Activated T-cell treated with anti-CD3 and anti-CD28 coated beads, Interleukin-2, amount 50 U/mL, for 48 hours (primary cell): Measurements from ENCODE around the gene PTGDS.
A peak's percentile ranks its signal among the peaks of the same experiment; 100 is the strongest.

ENCODE experiments used
- DNase-seq, 2 experiments: peaks; one replicate each; pipeline ENCODE4 v3.0.0-alpha.2; 2020

The PTGDS gene

DNA sequence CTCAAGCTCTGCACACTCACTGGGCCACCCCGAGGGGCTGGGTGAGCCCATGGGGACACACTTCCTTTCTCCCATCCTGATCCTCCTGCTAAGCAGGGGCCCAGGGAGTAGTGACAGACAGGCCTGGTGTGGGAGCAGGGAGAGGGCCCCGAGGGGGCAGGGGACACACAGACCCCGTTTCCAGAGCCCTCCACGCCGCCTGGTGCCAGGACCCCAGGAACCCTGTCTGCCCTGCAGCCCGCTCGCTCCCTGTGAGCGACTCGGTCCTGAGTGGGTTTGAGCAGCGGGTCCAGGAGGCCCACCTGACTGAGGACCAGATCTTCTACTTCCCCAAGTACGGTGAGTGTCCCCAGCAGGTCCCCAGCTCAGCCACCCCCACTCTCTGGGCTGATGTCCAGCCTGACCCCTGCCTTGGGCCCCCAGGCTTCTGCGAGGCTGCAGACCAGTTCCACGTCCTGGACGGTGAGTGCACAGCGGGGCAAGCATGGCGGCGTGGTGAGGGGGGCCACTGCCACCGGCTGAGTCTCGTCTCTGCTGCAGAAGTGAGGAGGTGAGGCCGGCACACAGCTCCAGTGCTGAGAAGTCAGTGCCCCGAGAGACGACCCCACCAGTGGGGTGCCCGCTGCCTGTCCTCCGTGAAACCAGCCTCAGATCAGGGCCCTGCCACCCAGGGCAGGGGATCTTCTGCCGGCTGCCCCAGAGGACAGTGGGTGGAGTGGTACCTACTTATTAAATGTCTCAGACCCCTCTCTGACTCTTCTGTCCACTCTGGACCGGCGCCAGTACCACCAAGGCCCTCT lies 30.9 kb upstream of the PTGDS start:
- DNase-seq = no peak

DNA sequence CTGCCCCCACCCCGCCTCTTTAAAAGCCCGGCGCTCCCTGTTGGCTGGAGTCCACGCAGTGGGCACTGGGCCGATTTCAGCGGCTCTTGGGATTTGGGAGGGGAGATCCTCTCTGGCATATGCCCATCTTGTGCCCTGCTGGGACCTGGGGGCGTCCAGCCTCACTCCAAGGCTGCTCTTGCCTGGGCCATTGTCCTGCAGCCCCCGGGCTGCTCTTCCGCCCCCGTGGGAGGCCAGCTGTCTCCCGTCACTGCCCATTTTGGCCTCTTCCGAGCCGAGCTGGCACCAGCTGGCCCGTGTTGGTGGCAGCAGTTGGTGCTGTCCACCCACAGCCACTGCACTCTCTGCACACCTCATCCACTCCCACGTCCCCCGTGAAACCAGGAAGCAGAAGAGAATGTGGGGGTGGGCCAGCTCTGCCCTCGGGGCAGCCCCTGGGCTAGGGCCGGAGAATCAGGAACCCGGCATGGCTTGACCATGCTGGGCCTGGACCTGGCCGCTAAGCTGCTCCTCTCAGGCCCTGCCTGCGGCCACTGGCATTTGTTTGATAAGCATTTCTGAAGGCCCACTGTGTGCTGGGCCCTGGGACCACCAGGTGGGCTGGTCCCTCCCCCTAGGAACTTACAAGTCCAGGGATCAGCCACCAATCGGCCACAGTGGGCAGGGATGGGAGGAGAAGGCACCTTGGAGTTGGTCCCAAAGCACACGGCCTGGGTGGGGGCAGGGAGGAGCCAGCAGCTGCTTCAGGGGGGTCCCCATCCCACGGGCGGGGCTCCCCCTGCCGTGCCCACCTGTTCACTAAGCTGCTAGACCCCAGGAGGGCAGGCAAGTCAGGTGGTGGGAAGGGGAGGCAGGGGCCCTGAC lies 30.0 kb upstream of the PTGDS start:
- DNase-seq = no peak

DNA sequence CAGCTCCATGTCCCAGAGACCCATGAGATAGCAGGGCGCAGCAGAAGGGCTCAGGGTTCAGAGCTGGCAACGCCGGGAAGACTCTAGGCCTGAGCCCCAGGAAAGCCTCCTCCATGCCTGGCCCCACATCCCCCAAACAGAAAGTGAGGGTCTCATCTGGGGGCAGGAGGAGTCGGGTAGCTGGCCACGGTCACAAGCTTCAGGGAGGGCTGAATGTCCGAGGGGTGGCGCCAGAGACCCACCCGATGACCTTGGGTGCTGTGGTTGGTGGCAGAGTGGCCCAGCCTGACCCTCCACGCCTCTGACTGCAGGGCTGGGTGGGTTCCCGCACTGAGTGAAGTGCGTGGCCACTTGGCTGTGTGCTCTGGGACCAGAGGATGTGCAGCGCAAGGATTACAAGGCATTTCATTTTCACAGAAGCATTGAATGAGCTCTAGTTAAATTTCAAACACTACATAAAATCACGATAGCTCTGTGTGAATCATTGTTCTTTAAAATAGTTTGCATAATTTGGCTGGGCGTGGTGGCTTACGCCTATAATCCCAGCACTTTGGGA lies 29.3 kb upstream of the PTGDS start:
- no peak for DNase-seq

DNA sequence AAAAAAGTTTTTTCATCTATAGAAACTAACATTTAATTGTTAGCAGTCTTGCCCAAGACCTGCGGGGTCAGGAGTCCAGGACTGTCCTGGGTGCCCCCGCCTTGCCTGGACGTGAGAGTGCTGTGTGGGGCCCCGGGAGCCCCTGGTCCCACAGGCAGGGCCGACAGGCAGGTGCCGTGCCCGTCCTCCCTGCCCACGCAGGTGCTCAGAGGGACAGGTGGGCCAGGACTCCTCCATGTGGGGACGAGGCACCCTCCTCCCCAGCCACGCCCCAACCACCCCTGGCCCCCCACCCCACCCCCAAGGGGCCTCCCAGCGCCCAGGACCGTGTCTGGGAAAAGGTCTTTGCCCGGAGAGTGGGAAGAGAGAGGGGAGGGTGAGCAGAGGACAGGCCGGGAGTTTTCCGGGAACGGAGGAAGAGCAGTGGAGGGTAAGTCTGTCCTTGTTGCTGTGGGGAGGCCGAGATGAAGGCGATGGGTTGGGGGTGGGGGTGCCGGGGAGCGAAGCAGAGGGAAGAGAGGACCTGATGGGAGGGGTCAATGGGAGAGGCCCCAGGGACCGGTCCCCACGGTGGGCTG lies 28.0 kb upstream of the PTGDS start:
- no peak for DNase-seq

DNA sequence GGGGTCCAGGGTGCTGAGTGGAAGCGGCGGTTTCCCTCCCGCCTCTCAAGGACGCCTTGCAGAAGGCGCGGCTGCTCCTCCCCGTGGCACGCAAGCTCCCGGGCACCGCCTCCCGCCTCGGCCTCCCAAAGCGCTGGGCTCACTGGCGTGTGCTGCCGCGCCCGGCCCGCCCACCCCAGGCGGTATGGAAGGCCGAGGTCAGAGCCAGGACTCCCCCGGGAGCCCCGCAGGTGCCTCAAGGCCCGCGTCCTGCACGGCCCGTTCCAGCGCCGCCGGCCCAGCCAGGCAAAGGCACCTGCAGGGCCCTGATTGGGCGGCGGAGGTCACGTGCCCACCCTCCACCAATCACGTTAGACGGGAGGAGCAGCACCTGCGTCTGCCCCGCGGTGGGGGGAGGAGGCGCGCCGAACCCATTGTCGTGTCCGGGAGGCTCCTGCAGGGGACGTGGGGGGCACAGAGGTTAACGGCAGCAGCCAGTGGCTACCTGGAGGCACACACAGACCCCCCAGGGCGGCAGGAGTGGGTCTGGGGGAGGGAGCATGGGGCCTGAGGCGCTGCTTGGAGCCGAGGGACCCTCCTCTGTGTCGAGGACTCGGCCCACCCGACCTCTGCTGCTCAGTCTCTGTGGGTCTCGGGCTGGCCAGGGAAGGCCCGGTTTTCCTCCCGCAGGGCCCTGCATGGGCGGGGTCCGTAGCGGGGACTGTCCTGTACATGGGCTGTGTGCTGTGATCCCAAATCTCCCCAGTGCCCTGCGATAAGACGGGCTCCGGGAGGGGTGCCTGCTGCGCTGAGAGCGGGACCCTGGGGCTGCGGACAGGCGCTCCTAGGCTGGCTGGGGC lies 27.3 kb upstream of the PTGDS start:
- peak; percentile 98 for DNase-seq

DNA sequence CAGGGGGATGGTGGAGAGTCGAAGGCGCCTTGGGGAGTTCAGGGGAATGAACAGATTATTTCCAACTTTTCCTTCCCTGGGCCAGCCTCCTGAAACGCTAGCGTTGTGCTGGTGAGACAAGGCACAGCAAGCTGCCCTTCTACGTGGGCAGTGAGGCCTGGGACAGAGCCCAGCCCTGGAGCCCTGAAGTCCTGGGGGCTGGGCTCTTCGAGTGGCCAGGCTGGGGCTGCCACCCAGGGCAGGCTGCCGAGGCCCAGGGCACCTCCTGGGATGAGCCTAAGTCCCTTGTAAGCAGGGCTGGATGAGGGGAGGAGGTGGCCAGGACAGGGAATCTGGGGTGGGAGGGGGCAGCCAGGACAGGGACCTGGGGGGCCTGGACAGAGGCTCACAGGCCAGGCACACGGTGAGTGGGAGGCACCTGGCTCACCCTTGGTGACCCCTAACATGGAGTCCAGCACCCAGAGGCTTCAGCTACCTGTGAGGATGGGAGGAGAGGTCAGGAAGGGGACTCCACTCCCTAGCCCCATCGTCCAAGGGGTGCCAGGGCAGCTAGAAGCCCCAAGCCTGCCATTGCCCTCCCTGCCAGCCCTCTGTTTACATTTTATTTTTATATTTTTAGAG lies 26.5 kb upstream of the PTGDS start:
- no peak for DNase-seq

DNA sequence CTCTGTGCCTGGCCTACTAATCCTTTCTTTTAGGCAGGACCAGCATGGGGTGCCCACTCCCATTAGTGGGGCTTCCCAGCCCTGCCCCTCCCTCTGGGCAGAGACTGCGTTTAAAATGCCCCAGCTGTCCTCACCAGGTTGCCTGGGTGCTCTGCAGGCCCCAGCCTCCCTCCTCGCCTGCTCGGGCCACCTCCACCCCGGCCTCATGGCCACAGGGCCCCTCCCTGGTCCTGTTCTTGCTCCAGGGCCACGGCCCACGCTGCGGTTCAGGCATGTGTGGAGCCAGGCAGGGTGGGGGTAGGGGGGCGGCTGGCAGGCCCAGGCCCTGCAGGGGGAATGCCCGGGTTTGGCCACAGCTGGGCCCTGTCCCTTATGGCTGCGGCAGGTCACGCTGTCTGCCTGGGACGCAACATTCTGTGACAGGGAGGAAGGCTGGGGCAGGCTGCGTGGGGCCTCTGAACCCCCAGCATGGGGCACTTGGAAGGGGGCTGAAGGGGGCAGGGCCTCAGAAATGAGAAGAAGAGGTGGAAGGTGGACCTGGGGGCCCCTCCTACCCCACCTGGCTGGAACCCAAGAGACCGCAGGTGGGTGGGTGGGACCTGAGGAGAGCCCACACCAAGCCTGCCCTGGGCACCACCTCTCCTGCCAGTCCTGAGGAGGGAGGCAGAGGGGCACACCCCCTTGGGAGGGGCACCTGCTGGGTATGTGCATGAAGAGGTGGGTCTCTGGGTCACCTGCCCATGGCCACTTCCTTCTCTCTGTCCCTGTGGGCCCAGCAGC lies 25.6 kb upstream of the PTGDS start, which contains the start of gene LCN12:
Gene LCN12 (plus strand): TSS at position 733 of the 780 bp plus-strand sequence. CDS start 55 bp downstream, outside the sequence.
- no peak for DNase-seq

DNA sequence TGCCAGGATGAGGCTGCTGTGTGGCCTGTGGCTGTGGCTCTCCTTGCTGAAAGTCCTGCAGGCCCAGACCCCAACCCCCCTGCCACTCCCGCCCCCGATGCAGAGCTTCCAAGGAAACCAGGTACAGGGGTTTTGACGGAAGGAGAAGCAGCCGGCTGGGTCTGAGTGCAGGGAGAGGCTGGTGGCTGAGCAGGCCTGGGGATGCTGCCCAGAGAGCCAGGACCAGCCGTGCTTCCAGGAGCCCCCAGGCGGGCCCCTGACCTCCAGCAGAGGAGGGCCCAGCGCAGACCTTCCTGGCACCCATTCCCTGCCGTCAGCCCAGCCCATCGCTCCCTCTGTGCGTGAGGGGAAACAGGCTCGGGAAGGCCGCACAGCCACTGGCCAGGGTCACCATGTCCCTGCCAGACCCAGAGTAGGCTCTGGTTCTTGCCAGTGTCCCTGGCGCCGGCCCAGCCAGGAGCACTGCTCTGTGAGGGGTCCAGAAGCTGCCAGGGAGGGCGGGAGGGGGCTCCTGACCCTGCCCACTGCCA lies 24.9 kb upstream of the PTGDS start:
- no peak for DNase-seq

DNA sequence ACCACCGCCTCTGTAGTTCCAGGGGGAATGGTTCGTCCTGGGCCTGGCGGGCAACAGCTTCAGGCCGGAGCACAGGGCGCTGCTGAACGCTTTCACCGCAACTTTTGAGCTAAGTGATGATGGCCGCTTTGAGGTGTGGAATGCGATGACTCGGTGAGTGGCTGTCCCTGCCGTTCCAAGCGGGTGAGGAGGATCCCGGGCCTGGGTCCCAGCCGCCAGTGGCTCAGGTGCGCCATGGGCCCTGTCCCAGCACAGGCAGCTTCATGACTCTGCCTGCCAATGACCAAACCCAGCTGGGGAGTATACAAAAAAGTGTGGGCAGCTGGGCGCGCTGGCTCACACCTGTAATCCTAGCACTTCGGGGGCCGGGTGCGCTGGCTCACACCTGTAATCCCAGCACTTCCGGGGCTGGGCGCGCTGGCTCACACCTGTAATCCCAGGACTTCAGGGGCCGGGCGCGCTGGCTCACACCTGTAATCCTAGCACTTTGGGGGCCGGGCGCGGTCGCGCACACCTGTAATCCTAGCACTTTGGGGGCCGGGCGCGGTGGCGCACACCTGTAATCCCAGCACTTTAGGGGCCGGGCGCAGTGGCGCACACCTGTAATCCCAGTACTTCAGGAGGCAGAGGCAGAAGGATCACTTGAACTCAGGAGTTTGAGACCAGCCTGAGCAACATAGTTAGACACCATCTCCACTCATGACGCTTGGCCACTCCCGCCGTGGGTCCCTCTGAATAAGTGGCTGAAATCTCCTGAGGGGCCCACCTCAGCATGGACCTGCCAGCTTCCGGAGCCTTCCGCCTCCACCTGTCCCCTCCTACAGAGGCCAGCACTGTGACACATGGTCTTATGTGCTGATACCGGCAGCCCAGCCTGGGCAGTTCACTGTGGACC lies 24.2 kb upstream of the PTGDS start:
- no peak for DNase-seq

DNA sequence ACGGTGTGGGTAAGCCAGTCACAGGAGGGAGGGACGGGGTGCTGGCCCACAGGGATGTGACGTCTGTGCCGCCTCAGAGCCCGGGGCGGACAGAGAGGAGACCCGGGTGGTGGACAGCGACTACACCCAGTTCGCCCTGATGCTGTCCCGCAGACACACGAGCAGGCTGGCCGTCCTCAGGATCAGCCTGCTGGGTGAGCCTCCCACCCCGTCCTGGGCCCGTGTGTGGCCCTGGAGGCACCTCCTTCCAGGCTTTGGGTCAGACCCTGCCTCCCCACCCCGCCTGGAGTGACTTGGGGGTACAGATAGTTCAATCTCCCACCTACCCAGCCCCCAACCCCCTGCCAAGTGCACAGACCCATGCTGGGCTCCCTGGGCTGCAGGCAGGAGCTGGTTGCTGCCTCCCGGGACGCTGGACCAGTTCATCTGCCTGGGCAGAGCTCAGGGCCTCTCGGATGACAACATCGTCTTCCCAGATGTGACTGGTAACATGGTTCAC lies 23.5 kb upstream of the PTGDS start:
- no peak for DNase-seq

DNA sequence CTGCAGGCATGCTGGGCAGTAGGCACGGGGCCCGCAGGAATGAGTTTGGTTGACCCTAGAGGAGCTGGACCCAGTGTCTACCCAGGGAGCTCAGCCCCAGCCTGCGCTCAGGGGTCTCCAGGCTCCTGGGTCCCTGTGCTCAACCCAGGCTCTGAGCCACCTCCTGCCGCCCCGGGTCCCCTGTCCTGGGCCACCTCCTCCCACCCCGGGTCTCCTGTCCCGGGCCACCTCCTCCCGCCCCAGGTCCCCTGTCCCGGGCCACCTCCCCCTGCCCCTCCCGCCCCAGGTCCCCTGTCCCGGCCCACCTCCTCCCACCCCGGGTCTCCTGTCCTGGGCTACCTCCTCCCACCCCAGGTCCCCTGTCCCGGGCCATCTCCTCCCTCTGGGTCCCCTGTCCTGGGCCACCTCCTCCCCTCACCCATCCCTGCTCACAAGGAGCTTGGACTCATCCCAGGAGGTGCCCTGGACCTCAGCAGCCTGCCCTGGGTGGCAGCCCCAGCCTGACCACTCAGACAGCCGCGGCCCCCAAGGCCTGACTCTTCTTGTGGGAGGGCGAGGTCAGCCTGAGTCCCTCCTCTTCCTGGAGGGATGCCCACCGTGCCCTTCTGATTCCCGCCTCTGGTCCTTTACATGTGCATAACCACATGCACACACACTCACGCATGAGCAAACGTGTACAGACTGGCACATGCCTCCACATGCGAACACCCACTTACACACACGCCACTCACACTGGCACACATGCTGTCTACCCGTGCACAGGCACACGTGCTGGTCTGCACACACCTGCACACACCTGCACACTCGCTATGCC lies 22.8 kb upstream of the PTGDS start:
- DNase-seq = no peak

DNA sequence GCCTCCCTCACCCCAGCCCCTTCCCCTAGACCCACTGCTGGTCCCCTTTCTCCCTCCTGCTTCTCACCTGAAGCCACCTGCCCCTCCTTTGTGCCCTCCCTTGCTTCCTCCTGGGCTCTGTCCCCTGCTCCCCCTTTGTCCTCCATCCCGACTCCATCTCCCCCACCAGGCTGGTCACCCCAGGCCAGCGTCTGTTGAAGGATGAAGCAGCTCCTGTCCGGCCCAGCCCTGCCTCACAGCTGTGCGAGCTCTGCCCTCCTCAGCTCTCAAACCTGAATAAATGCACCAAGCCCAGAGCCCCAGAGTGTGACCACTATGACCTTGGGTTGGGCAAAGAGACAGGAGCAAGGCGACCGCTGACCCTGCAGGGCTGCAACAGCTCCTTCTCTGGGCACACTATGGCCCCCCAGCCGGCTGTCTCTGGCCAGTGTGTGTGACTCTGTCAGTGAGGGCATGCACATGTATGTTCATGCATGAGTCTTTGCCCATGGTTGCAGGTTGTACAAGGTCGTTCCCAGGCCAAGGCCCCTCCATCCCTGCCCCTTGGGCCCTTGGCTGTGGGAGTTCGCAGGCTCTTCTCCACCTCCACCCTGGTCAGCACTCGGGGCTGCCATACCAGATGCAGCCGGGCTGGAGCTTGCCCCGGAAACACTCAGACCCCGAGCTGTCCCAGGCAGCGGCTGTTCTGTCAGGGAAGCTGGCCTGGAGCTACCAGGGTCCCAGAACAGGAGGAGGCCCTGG lies 21.9 kb upstream of the PTGDS start:
- no peak for DNase-seq

DNA sequence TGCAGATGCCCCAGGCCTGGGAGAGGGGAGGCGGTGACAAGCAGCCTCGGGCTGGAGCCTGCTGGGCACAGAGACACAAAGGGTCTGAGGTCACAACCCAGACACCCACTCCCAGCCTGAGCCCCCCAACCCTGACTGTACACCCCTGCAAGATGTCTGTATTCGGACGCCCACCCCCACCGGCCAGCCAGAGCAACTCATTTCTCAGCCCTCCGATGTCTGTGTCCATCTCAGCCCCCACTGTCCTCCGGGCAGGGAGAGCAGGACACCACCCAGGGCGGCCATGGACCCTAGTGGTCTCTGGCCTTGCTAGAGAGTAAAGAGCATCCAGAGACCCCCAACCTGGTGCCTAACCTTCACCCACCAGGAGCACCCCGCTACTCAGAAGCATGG lies 21.4 kb upstream of the PTGDS start:
- DNase-seq = no peak

DNA sequence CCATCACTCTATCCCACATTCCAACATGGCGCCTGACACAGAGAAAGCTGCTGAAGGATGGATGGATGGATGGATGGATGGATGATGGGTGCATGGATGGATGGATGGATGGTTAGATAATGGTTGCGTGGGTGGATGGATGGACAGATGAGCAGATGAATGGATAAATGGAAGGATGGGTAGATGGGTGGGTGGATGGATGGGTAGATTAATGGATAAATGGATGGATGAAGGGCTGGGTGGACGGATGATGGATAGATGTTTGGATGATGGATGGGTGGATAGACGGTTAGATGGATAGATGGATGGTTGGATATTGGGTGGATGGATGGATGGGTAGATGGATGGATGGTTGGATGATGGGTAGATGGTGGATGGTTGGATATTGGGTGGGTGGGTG lies 20.7 kb upstream of the PTGDS start:
- DNase-seq = no peak

DNA sequence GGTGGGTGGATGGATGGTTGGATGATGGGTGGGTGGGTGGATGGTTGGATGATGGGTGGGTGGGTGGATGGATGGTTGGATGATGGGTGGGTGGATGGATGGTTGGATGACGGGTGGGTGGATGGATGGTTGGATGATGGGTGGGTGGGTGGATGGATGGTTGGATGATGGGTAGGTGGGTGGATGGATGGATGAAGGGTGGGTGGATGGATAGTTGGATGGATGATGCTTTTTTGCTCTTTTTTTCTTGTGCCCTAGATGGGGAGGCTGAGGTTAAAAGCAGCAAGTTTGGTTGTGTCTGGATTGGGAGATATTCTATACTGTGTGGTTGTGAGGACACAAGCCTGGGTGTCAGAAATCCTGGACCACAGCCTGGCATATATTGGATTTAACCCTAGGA lies 19.8 kb upstream of the PTGDS start:
- no peak for DNase-seq

DNA sequence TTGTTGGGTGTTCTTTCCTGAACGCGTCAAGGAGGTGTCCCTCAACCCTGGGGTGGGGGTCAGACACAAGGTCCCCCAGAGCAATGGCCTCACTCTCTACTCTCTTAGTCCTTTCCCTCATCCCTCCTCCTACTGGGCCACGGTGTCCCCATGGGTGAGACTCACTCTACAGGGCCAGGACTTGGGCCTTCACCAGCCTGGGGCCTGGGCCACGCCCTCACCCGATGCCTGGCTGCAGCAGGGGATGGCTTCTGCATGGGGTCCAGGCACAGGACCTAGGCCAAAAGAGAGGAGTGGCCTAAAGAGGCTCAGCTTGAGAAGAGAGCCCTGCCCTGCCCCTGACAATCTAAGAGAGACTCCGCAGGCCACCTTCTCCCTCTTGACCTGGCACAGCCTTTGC lies 19.4 kb upstream of the PTGDS start:
- DNase-seq = no peak

DNA sequence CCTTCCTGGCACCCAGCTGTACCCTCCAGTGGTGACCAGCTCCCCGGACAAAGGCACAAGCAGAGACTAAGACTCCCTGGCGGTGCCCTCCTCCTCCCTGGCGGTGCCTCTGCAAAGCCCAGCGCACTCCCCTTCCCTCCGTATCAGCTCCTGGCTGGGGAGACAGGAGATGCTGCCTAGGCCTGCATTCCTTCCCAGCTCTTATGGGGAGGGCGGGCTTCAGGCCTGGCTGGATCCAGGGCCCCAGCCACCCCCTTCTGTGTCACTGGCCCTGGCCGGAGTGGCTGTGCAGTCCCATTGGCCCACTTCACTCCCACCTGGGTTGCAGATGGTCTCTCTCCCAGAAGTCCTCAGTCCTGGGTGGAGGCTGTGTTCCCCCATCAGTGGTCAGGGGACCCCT lies 18.8 kb upstream of the PTGDS start:
- no peak for DNase-seq
